Measurements from ENCODE around the gene STARD3NL.
"Not testable (repeated sequence)": the region's sequence is repeated elsewhere in the genome, so short reads cannot be mapped to it uniquely, and the experiment has no call there.

STARD3NL gene

DNA sequence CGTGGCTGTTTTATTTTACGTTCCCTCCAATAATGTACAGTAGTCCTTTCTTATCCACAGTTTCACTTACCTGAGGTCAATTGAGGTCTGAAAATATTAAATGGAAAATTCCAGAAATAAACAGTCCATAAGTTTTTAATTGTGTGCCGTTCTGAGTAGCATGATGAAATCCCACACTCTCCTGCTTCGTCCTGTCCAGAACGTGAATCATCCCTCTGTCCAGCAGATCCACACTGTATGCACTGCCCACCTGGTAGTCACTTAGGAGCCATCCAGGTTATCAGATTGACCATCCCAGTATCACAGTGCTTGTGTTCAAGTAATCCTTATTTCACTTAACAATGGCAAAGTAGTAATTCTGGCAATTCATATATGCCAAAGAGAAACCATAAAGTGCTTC lies 46.3 kb downstream of the STARD3NL start:
- DNase-seq, result no peak

DNA sequence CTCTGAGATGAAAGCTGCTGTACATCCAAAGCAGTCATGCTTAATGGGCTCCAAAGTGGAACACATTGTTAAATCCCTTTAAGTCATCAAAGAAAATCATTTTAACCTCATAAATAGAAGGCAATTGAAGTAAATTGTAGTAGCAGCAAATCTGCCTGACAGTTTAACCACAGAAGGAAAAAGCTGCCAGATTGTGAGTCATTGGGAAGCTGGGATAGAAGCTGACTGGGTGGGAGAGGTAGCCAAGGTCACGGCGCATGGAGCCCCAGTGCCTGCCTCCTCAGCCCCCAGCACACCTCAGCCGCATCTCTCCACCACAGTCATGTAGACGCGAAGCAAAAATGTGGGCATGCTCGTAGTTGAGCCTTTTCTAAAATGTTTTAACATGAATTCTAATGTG lies 51.3 kb downstream of the STARD3NL start:
- no peak for DNase-seq

DNA sequence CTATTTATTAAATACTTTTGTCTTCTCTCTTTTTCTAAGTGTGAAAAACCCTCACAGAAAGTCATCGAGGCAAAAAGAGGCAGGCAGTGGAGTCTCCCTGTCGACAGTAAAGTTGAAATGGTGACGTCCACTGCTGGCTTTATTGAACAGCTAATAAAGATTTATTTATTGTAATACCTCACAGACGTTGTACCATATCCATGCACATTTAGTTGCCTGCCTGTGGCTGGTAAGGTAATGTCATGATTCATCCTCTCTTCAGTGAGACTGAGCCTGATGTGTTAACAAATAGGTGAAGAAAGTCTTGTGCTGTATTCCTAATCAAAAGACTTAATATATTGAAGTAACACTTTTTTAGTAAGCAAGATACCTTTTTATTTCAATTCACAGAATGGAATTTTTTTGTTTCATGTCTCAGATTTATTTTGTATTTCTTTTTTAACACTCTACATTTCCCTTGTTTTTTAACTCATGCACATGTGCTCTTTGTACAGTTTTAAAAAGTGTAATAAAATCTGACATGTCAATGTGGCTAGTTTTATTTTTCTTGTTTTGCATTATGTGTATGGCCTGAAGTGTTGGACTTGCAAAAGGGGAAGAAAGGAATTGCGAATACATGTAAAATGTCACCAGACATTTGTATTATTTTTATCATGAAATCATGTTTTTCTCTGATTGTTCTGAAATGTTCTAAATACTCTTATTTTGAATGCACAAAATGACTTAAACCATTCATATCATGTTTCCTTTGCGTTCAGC lies 52.0 kb downstream of the STARD3NL start:
- no peak for DNase-seq

DNA sequence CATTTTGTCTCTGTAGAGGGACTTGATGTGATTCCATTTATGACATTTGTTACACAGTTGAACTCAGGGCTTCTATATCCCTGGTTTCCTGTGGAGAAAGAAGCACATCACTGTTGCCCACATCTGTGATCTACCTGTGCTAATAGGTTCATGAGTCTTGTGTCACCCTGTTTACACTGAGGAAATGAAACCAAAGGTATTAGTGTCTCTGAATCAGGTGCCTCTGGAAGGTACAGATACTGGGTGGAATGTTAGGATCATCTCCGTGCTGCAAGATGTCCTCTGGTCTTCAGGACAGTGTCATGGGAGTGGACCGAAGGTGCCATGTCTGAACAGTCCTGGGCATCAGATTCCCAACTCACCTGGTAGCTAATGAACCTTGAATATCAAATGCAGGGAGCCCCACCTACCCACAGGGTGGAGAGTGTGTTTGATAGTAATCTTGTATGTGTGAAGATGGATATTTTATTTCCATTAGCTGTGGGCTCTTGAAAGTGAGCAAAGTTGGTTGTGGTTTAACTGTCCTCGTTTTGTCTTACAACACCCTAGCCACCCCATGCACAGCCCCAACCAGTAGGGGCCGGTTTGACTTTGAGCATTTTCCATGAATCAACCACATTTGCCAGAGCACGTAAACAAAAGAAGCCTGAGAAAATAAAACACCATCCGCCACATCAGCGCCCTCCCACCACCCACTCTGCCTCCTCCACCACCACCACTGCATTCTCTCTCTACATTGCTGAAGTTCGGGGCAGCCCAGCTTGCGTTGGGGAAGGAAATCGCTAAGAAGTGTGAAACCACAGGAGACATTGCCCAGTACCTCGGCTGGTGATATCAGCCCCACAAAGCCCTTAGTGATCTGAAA lies 54.7 kb downstream of the STARD3NL start:
- DNase-seq, result no peak

DNA sequence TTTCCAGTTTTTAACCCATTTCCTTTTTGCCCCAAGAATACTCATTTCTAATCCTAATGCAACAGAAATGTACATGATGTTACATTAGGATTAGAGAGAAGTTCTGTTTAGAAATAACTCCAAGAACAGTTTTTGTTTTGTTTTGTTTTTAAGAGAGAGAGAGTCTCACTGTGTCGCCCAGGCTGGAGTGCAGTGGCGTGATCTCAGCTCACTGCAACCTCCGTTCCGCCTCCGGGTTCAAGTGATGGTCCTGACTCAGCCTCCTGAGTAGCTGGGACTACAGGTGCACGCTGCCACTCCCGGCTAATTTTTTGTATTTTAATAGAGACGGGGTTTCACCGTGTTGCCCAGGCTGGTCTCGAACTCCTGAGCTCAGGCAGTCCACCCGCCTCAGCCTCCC lies 56.7 kb downstream of the STARD3NL start:
- not testable (repeated sequence) for DNase-seq

DNA sequence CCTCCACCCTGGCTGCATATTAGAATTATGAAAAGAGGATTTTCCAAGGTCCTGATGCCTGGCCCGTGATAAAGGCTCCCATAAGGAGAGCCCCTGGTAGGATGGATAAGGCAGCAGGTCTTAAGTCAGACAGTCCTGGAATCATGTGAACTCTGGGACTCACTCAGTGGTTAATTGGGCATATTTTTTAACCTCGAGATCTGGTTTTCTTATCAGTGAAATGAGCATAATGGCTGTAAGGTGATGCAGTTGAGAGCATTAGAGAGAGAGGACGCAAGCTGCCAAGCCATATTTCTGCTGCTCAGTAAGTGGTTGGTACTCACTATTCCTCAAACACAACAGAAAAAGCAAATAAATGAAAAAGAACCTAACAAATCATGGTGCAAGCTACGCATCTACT lies 57.6 kb downstream of the STARD3NL start:
- DNase-seq, result no peak

DNA sequence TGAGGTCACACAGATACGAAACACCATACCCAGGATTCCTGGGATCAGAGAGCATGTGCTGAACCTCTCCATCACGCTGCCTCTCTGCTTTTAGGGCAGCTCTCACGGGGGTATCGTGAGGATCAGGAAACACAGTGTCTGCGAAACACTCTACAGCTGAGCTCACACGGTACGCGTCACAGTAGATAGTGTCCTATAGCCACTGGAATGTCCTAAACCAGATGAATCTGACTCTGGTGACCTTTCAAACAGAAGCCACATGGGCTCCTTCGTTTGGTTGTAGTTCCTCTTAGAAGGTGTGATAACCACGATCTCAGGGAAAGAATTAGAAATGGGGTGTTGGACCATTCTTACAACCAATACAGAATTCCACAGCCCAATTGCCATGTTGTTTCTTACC lies 61.1 kb downstream of the STARD3NL start:
- DNase-seq, result not testable (repeated sequence)

DNA sequence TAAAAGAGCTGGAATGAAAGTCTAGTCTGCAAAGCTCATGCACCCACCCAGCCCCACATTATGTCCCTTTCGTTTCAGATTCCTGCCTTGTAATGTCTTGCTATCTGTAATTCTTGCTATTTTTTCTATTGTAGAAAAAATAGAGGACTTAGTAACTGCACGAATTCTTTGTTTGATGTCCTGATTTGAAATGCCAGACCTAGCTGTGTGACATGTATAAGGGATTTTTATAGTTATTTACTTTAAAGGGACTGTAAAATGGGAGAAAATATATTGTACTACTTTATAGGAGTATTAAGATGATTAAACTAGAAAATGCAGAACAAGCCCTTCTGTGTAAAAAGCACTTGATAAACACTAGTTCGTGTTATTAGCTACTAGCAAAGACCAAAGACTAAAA lies 63.0 kb downstream of the STARD3NL start:
- DNase-seq, result no peak

DNA sequence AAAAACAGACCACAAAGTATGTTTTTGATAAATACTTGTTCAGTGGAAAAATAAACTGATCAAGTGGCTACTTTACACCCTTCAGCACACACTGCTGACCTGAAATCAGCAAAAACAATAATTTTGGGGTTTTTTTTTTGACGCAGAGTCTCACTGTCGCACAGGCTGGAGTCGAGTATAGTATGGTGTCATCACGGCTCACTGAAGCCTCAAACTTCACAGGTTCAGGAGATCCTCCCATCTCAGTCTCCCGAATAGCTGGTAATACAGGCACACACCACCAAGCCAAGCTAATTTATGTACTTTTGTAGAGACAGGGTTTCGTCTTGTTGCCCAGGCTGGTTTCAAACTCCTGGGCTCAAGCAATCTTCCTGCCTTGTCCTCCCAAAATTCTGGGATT lies 64.8 kb downstream of the STARD3NL start:
- DNase-seq, result no peak

DNA sequence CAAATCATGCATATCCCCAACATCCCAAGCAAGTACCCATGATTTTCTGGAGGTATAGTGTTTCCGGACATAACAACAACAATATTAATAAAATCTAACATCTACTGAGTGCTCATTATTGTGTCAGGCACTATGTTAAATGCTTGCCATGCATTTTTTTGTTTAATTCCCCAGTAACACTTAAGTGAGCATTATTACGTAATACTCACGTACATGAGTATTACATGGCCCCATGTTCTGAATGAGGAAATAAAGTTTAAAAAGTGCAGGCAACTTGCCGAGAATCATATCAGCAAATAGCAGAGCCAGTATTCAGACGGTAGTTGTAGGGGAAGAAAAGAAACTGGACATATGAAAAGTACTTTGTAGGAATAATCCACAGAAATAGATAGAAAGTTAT lies 65.3 kb downstream of the STARD3NL start:
- DNase-seq, result not testable (repeated sequence)

DNA sequence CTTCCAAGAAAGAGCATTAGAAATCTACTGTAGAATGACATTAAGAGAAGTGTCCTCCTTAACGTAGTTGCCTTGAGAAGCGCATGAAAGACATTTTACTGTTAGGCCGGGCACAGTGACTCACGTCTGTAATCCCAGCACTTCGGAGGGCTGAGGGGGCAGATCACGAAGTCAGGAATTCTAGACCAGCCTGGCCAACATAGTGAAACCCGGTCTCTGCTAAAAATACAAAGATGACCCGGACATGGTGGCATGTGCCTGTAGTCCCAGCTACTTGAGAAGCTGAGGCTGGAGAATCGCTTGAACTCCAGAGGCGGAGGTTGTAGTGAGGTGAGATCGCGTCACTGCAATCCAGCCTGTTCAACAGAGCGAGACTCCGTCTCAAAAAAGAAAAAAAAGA lies 66.5 kb downstream of the STARD3NL start:
- no peak for DNase-seq

DNA sequence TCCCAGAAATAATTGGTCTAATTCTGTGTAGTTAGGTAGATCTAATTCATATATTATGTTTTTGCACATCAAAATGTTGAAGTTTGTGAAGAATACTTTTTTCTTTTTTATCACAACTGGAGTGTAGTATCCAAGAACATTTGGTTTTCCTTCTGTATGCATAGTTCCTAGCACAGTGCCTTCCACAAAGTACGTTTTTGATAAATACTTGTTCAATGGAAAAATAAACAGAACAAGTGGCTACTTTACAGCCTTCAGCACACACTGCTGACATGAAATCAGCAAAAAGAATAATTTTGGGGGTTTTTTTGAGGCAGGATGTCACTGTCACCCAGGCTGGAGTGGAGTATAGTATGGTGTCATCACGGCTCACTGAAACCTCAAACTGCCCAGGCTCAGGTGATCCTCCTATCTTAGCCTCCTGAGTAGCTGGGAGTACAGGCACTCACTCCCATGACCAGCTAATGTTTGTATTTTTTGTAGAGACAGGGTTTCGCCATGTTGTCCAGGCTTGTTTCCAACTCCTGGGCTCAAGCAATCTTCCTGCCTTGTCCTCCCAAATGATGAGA lies 67.4 kb downstream of the STARD3NL start:
- no peak for DNase-seq

DNA sequence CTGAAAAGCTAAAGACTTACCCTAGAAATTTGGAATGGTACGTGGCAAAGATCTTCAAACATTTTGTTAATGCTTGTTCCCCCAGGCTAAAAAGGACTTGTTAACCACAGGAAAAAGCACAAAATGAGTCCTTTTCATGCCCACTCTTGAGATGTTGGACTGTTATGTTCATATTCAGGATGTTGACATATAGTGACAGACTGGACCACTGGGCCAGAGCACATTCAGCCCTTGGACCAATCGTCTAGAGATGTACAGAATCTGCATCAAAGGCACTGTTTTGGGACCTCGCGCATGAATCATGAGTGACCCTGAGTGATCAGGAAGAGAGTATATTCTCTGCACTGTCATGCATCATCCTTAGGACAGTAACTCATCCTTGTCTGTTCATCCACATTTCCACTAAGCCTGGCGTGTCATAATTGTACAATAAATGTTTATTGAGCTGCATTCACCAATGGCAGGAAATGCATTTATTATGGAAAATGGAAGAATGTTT lies 70.1 kb downstream of the STARD3NL start:
- no peak for DNase-seq

DNA sequence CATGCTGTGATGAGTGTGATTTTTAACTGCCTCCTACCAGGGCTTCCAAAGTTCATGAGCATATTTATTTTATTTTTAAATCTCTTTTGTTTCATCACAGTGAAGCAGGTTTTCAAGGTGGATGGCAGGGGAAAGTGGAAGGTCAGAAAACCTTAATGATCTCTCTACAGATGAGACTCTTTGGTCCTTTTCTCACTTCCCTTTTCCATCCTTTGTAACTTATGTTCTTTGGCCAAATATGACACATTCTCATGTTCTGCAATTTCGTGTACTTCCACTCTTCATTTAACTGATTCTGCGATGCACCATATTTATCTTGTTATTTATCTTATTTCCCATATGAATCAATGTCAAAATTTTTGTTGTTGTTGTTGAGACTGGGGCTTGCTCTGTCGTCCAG lies 71.8 kb downstream of the STARD3NL start:
- not testable (repeated sequence) for DNase-seq

DNA sequence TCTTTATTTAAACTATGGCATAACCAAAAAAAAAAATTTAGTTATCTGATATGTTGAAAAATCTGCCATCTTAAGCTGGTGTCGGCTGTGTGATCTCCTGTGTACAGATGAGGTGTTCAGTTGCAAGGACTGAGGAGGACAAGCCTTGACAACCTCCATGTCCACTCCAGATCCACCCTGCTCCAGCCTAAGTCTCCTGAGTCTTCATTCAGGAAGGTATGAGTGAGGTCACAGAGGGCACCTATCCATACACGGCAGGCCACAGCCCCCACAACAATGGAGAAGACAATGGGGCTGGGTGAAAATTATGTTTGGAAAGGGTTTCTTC lies 79.3 kb downstream of the STARD3NL start:
- peak; percentile 69 for DNase-seq

DNA sequence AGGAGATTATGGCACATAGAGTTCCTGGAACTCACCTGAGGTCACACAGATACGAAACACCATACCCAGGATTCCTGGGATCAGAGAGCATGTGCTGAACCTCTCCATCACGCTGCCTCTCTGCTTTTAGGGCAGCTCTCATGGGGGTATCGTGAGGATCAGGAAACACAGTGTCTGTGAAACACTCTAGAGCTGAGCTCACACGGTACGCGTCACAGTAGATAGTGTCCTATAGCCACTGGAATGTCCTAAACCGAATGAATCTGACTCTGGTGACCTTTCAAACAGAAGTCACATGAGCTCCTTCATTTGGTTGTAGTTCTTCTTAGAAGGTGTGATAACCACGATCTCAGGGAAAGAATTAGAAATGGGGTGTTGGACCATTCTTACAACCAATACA lies 81.1 kb downstream of the STARD3NL start:
- not testable (repeated sequence) for DNase-seq

DNA sequence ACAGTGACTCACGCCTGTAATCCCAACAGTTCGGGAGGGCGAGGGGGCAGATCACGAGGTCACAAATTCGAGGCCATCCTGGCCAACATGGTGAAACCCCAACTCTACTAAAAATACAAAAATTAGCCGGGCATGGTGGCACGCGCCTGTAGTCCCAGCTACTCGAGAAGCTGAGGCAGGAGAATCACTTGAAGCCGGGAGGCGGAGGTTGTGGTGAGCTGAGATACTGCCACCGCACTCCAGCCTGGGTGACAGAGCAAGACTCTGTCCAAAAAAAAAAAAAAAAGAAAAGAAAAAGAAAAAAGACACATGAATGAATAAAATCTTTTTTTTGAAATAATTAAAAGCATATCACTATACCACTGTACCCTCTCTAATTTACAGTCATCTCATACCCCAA lies 83.6 kb downstream of the STARD3NL start:
- DNase-seq, result not testable (repeated sequence)

DNA sequence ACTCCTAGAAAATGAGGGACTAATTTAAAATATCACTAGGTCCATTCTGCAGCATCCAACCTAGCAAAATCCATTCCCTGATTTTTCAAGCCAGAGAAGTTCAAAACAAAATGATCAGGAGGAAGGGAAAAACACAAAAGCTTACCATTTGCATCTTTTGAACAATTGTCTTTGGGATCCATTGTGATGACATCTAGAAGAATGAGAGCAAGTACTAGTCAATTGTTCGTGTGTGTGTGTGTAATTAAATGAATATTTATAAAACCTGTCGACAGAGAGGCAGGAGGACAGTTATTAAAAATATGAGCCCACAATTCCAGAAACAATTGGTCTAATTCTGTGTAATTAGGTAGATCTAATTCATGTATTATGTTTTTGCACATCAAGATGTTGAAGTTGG lies 84.0 kb downstream of the STARD3NL start:
- not testable (repeated sequence) for DNase-seq

DNA sequence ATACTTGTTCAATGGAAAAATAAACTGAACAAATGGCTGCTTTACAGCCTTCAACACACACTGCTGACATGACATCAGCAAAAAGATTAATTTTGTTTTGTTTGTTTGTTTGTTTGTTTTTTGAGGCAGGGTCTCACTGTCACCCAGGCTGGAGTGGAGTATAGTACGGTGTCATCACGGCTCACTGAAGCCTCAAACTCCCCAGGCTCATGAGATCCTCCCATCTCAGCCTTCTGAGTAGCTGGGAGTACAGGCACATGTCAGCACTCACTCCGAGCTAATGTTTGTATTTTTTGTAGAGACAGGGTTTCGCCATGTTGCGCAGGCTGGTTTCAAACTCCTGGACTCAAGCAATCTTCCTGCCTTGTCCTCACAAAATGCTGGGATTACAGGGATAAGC lies 84.5 kb downstream of the STARD3NL start:
- no peak for DNase-seq

DNA sequence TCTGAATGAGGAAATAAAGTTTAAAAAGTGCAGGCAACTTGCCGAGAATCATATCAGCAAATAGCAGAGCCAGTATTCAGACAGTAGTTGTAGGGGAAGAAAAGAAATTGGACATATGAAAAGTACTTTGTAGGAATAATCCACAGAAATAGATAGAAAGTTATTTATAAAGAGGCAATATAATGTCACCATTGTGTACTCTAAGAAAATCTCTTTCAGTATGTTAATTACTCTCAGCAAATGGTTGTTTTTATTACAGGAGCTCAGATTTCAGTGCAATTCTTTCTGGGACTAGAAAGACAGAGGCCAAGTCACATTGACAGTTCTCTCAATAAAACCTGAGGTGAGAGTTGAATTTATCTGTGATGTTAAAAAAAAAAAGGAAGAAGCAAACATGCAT lies 85.2 kb downstream of the STARD3NL start:
- DNase-seq, result not testable (repeated sequence)

DNA sequence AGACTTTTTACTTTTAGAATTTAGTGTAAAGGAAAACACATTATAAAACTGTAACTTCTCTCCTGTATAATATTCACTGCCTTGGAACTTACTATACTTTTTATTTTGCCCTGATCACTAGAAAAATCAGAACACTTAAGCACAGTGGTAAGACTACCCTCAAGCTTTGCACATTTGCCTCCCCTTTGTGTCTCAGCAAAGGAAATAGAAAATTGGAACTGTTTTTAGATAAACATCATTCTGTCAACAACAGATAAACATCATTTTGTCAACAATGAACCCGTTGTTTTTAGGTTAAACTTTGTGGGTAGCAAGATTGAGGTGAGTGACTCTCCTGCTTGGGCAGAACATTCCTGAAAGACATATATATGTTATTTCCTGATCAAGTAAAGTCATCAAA lies 86.6 kb downstream of the STARD3NL start:
- not testable (repeated sequence) for DNase-seq

DNA sequence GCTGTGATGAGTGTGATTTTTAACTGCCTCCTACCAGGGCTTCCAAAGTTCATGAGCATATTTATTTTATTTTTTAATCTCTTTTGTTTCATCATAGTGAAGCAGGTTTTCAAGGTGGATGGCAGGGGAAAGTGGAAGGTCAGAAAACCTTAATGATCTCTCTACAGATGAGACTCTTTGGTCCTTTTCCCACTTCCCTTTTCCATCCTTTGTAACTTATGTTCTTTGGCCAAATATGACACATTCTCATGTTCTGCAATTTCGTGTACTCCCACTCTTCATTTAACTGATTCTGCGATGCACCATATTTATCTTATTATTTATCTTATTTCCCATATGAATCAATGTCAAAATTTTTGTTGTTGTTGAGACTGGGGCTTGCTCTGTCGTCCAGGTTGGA lies 87.9 kb downstream of the STARD3NL start:
- DNase-seq, result not testable (repeated sequence)

DNA sequence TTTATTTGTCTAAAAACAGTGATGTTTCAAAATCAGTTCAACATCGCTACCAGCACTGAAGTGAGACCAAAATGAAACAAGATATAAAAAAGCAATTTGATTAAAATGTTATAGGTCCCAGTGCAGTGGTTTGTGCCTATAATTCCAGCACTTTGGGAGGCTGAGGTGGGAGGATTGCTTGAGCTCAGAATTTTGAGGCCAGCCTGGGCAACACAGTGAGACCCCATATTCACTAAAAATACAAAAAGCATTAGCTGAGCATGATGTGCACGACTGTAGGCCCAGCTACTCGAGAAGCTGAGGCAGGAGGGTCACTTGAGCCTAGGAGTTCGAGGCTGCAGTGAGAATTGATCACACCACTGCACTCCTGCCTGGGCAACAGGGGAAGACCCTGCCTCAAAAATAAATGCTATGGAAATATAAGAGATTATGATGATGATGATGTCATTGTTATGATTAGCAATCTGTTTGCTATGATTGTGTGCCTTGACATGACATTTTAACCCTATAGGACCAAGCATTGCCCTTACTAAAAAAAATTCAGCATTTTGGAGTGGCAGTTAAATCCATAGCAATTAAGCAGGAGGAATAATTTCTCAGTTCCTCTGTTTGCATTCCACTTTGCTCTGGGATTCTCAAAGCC lies 91.8 kb downstream of the STARD3NL start:
- DNase-seq, result not testable (repeated sequence)
